ENCODE data around the gene E2F2.

Gene E2F2

GRCh38 chr1:23472351-23473036 lies 58.5 kb downstream of the E2F2 start:
- no peak overlapping the region for H3K4me3 ChIP-seq (ENCODE audit: low read depth, low read length)
- DNase-seq (ENCODE audit: low read depth) = no peak
- TF ChIP-seq CTCF (IDR thresholded peaks at IDR 0.05; ENCODE audit: control insufficient read depth, extremely low read depth, insufficient read depth) = no peak

GRCh38 chr1:23471473-23472075 lies 59.5 kb downstream of the E2F2 start:
- DNase-seq (ENCODE audit: low read depth) = no peak
- no peak for TF ChIP-seq CTCF (IDR thresholded peaks at IDR 0.05; ENCODE audit: control insufficient read depth, extremely low read depth, insufficient read depth)
- no peak overlapping the region for H3K4me3 ChIP-seq (ENCODE audit: low read depth, low read length)

- no peak for DNase-seq (ENCODE audit: low read depth)
- no peak for TF ChIP-seq CTCF (IDR thresholded peaks at IDR 0.05; ENCODE audit: control insufficient read depth, extremely low read depth, insufficient read depth)
- H3K4me3 ChIP-seq (ENCODE audit: low read depth, low read length) = no peak overlapping the region
Measured at GRCh38 chr1:23470282-23471070, 60.6 kb downstream of the E2F2 start.

GRCh38 chr1:23469372-23469982 lies 61.6 kb downstream of the E2F2 start:
- TF ChIP-seq CTCF (IDR thresholded peaks at IDR 0.05; ENCODE audit: control insufficient read depth, extremely low read depth, insufficient read depth) = no peak
- no peak overlapping the region for H3K4me3 ChIP-seq (ENCODE audit: low read depth, low read length)
- no peak for DNase-seq (ENCODE audit: low read depth)

GRCh38 chr1:23466423-23466989 lies 64.5 kb downstream of the E2F2 start:
- no peak for TF ChIP-seq CTCF (IDR thresholded peaks at IDR 0.05; ENCODE audit: control insufficient read depth, extremely low read depth, insufficient read depth)
- no peak overlapping the region for H3K4me3 ChIP-seq (ENCODE audit: low read depth, low read length)
- no peak for DNase-seq (ENCODE audit: low read depth)

- TF ChIP-seq CTCF (IDR thresholded peaks at IDR 0.05; ENCODE audit: control insufficient read depth, extremely low read depth, insufficient read depth) = no peak
Measured at GRCh38 chr1:23463286-23463685, 67.7 kb downstream of the E2F2 start.

More at GRCh38 chr1:23463286-23463685, 67.7 kb downstream of the E2F2 start:
- no peak overlapping the region for H3K4me3 ChIP-seq (ENCODE audit: low read depth, low read length)
- no peak for DNase-seq (ENCODE audit: low read depth)

All from LNCaP clone FGC (cell line).